PFSK-1 (cell line): ENCODE results near the gene E2F1.

ENCODE experiments used
- FOXP2 ChIP-seq: optimal IDR thresholded peaks from 2 replicates; pipeline ENCODE3; 2011; ENCODE audit warnings: borderline replicate concordance, control low read depth, inconsistent platforms; ENCODE audit not compliant: insufficient read depth; ENCODE audit errors: extremely low read length, extremely low read depth
- POLR2AphosphoS5 ChIP-seq: IDR thresholded peaks from 2 replicates; pipeline ENCODE4 v1.6.1; 2012; ENCODE audit warnings: low read depth, mild to moderate bottlenecking, control low read depth, low read length, moderate library complexity
- REST ChIP-seq, 2 experiments: IDR thresholded peaks; 2 replicates each; pipeline versions ENCODE4 v1.6.1 to v1.8.0; 2011 to 2012; ENCODE audit warnings: low read depth in 2 of 2, low read length in 2 of 2, control low read depth in 1 of 2, inconsistent platforms in 1 of 2, mild to moderate bottlenecking in 1 of 2, moderate library complexity in 1 of 2; ENCODE audit not compliant: insufficient read depth in 1 of 2
- SIN3A ChIP-seq: IDR thresholded peaks from 2 replicates; pipeline ENCODE4 v1.6.1; 2012; ENCODE audit warnings: mild to moderate bottlenecking, low read length, moderate library complexity, borderline replicate concordance; ENCODE audit not compliant: insufficient read depth
- TAF1 ChIP-seq: IDR thresholded peaks from 2 replicates; pipeline ENCODE4 v1.6.1; 2012; ENCODE audit warnings: low read length, control low read depth, borderline replicate concordance; ENCODE audit not compliant: insufficient read depth

The E2F1 gene

GRCh38 chr20:33687370-33687915 is 1.3 kb upstream of the E2F1 start:
- no peak for TF ChIP-seq FOXP2
- no peak for TF ChIP-seq SIN3A
- no peak for TF ChIP-seq TAF1
- no peak for TF ChIP-seq POLR2AphosphoS5
- no peak for TF ChIP-seq REST (IDR thresholded peaks at IDR 0.05; ENCODE audit: insufficient read depth in 1 of 2, low read depth in 2 of 2, low read length in 2 of 2)

DNA sequence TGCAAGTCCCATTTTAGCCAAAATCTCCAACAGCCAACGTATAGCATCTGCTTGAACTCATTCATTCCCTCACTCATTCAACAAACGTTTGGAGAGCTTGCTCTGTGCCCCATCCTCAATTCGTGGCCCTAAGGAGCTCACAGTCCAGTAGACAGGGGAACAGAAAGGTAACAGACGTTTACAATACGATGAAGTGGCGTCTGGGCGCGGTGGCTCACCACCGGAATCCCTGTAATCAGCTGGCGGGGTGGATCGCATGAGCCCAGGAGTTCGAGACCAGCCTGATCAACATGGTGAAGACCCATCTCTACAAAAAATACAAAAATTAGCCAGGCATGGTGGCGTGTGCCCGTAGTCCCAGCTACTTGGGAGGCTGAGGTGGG is 790 bp upstream of the E2F1 start:
- TF ChIP-seq POLR2AphosphoS5 (no peak), TAF1 (no peak), REST (IDR thresholded peaks at IDR 0.05; ENCODE audit: insufficient read depth in 1 of 2, low read depth in 2 of 2, low read length in 2 of 2) (no peak), SIN3A (no peak), FOXP2 (no peak)

DNA sequence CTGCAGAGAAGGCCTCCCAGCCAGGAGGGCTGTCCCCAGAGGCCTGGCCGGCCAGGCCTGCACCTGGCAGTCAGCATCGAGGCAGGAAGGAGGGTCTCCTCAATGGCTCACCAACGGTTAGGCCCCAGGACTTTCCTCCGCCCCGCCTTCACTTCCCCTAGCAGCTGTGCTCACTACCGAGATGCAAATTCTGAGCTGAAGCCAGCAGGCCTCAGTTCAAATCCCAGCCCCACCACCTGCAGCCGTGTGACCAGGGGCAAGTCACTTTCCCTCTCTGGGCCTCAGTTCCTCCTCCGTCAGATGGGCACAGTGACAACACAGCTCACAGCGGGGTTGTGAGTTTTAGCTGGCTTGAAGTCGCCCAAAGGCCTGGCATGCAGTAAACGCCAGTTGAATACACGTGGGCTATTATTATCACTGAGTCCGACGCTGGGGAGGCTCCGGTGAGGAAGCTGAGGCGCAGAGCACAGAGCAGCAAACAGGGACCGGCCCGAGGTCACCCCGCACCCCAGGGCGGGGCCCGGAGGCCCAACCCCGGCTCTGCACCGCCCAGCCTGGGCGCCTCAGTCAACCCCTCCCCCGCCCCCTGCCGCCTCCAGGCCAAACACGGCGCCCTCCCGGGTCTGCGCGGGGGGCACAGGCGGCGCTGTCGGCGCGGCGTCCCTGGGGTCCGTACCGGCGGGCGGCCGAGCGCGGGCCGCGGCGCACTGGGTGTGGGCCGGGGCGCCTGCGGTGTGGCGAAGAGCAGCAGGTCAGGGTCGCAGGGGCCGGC is 671 bp downstream of the E2F1 start:
- TF ChIP-seq SIN3A = no peak
- TF ChIP-seq FOXP2 = no peak
- TF ChIP-seq TAF1 = no peak
- TF ChIP-seq REST (IDR thresholded peaks at IDR 0.05; ENCODE audit: insufficient read depth in 1 of 2, low read depth in 2 of 2, low read length in 2 of 2) = no peak
- no peak for TF ChIP-seq POLR2AphosphoS5

DNA sequence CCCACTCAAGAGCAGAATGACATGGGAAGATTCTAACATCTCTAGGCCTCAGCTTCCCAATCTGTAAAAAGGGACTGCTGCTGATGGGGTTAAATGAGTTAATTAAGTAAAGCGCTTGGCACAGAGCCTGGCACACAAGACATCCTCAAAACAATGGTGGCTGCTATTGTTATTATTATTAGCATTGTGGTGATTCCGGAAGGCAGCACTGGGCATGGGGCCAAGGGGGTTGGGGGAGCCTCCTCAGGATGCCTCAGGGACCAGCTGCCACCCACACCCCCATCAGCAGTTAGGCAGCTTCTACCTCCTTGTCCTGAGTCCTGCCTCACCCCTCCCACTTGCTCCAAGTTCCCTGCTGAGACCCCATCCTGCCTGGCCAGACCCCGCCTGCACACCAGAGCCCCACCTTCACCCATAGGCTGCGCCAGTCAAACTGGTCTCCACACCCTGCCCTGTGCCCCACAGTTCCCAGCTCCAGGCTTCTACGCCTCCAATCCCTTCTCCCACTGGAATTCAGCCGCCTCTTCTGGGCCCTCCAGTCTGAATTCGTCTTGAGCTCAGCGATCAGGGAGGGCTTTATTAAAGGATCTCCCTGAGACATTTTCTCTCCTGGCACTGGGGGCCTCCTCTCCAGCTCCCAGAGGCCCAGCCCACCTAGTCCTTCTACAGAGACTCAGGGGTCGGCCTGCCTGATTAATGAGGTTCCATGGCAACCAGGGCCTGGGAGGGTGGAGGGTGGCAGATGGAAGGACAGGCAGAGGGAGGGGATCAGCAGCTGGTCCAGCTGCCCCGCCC is 1.5 kb downstream of the E2F1 start:
- no peak for TF ChIP-seq TAF1
- TF ChIP-seq SIN3A = peak; percentile 55; the same call in 1 of the 2 replicates
- 0 out of 4 replicates have a peak, but pooled peaks of 1 of the 2 experiments have one; percentile 40 for TF ChIP-seq REST (IDR thresholded peaks at IDR 0.05; ENCODE audit: insufficient read depth in 1 of 2, low read depth in 2 of 2, low read length in 2 of 2)
- no peak for TF ChIP-seq POLR2AphosphoS5
- TF ChIP-seq FOXP2 = no peak
